ENCODE measurements around the gene UBE2D2. TPM values are rescaled to one million over a fixed set of nuclear protein-coding genes. Genes with fewer than 3 reads are reported as not detected.

UBE2D2 gene
- total and polyA plus RNA-seq, 2 of the 13 experiments (the other 11 are each of a cell fraction or from before 2014, with no cell fraction given), result 79.1 to 109 TPM

DNA sequence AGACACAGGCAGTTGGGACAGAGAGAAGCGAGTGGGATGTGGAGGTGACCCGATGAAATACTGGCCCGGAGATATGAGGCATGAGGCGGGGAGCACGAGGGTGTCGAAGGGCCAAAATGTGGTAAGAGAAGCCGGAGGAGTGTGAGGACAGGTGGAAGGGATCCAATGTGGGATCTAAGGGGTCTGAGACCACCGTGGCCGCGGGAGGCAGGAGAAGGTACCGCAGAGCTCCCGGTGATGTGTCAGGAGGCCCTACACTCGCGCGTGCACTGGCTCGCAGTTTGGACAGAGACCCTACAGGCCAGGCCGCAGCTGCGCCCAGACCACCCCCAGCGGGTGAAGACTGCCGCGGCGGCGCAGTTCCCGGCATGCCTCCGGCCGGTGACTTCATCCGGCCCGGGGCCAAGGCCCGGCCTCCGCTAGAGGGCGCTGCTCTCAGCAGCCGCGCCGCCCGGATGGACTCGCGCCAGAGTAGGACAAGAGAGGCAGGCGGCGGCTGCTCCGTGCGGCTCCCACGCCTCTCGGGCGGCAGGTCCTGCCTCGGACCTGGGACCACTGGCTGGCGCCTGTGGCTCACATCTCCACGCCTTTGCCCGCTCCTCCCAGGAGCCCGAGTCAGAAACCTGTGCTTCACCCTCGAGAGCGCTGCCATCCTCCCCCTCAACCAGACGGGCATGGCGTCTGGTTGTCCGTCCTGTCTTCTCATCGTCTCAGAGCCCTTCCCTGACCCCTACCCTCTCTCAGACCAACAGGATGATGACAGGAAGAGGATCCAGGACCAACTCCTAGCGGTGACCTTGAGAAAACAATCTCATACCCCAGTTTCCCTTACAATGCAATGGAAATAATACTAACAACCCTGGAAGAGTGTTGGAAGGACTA is 43.2 kb upstream of the UBE2D2 start (continued):
- TF ChIP-seq ZSCAN29 (CRISPR knock-in tag; conservative IDR thresholded peaks at IDR 0.05) (peak; percentile 50; the same call in 1 of the 2 replicates), MTA1 (CRISPR knock-in tag; IDR thresholded peaks at IDR 0.05; ENCODE audit: borderline replicate concordance) (peak; percentile 64; the same call in 1 of the 2 replicates), ZNF782 (CRISPR knock-in tag; IDR thresholded peaks at IDR 0.05; ENCODE audit: borderline replicate concordance) (peak; percentile 85; the same call in 1 of the 2 replicates), ZNF33B (CRISPR knock-in tag; IDR thresholded peaks at IDR 0.05) (peak; percentile 78; the same call in 1 of the 2 replicates), CEBPG (CRISPR knock-in tag; IDR thresholded peaks at IDR 0.05) (peak; percentile 67), DR1 (CRISPR knock-in tag; IDR thresholded peaks at IDR 0.05) (peak; percentile 75), MXD4 (CRISPR knock-in tag; IDR thresholded peaks at IDR 0.05) (peak; percentile 94), ZNF3 (CRISPR knock-in tag; IDR thresholded peaks at IDR 0.05) (no peak), MEIS2 (CRISPR knock-in tag; IDR thresholded peaks at IDR 0.05) (peak; percentile 67; the same call in 1 of the 2 replicates), CENPT (CRISPR knock-in tag; IDR thresholded peaks at IDR 0.05; ENCODE audit: low read depth) (peak; percentile 69; the same call in 1 of the 2 replicates), ZNF780A (CRISPR knock-in tag; IDR thresholded peaks at IDR 0.05) (peak; percentile 48; the same call in 1 of the 2 replicates), ZNF749 (CRISPR knock-in tag; IDR thresholded peaks at IDR 0.05; ENCODE audit: borderline replicate concordance) (peak; percentile 86), ZNF709 (CRISPR knock-in tag; IDR thresholded peaks at IDR 0.05) (peak; percentile 79; the same call in 1 of the 2 replicates), NKX3-1 (CRISPR knock-in tag; IDR thresholded peaks at IDR 0.05) (no peak), RFX3 (CRISPR knock-in tag; IDR thresholded peaks at IDR 0.05) (no peak), DNMT3B (CRISPR knock-in tag; conservative IDR thresholded peaks at IDR 0.05) (peak; percentile 57; the same call in 1 of the 2 replicates), DMAP1 (CRISPR knock-in tag; IDR thresholded peaks at IDR 0.05) (peak; percentile 82), PCBP2 (optimal IDR thresholded peaks at IDR 0.05; ENCODE audit: low read depth, low read length, poor library complexity, severe bottlenecking) (no peak), SALL2 (CRISPR knock-in tag; IDR thresholded peaks at IDR 0.05) (peak; percentile 90), ZNF264 (CRISPR knock-in tag; IDR thresholded peaks at IDR 0.05) (no peak), ZNF839 (CRISPR knock-in tag; IDR thresholded peaks at IDR 0.05; ENCODE audit: borderline replicate concordance) (no peak), JUND (CRISPR knock-in tag; IDR thresholded peaks at IDR 0.05) (peak; percentile 80), PHF20 (CRISPR knock-in tag; IDR thresholded peaks at IDR 0.05) (peak; percentile 84), KMT2B (CRISPR knock-in tag; IDR thresholded peaks at IDR 0.05) (peak; percentile 58; the same call in 1 of the 2 replicates)
- TF ChIP-seq, protein P1, sequence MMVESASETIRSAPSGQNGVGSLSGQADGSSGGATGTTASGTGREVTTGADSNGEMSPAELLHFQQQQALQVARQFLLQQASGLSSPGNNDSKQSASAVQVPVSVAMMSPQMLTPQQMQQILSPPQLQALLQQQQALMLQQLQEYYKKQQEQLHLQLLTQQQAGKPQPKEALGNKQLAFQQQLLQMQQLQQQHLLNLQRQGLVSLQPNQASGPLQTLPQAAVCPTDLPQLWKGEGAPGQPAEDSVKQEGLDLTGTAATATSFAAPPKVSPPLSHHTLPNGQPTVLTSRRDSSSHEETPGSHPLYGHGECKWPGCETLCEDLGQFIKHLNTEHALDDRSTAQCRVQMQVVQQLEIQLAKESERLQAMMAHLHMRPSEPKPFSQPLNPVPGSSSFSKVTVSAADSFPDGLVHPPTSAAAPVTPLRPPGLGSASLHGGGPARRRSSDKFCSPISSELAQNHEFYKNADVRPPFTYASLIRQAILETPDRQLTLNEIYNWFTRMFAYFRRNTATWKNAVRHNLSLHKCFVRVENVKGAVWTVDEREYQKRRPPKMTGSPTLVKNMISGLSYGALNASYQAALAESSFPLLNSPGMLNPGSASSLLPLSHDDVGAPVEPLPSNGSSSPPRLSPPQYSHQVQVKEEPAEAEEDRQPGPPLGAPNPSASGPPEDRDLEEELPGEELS (CRISPR knock-in tag; IDR thresholded peaks at IDR 0.05), result peak; percentile 33
- TF ChIP-seq, protein P2, sequence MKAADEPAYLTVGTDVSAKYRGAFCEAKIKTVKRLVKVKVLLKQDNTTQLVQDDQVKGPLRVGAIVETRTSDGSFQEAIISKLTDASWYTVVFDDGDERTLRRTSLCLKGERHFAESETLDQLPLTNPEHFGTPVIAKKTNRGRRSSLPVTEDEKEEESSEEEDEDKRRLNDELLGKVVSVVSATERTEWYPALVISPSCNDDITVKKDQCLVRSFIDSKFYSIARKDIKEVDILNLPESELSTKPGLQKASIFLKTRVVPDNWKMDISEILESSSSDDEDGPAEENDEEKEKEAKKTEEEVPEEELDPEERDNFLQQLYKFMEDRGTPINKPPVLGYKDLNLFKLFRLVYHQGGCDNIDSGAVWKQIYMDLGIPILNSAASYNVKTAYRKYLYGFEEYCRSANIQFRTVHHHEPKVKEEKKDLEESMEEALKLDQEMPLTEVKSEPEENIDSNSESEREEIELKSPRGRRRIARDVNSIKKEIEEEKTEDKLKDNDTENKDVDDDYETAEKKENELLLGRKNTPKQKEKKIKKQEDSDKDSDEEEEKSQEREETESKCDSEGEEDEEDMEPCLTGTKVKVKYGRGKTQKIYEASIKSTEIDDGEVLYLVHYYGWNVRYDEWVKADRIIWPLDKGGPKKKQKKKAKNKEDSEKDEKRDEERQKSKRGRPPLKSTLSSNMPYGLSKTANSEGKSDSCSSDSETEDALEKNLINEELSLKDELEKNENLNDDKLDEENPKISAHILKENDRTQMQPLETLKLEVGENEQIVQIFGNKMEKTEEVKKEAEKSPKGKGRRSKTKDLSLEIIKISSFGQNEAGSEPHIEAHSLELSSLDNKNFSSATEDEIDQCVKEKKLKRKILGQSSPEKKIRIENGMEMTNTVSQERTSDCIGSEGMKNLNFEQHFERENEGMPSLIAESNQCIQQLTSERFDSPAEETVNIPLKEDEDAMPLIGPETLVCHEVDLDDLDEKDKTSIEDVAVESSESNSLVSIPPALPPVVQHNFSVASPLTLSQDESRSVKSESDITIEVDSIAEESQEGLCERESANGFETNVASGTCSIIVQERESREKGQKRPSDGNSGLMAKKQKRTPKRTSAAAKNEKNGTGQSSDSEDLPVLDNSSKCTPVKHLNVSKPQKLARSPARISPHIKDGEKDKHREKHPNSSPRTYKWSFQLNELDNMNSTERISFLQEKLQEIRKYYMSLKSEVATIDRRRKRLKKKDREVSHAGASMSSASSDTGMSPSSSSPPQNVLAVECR (CRISPR knock-in tag; IDR thresholded peaks at IDR 0.05; ENCODE audit: borderline replicate concordance), result peak; percentile 89
